Testis (tissue), 3 donors: Measurements from ENCODE around the gene RIIAD1. TPM values are rescaled to one million over a fixed set of nuclear protein-coding genes. Genes with fewer than 3 reads are reported as not detected.

Experiments
- DNase-seq: peaks from one replicate; pipeline ENCODE4 v3.0.0-alpha.2; 2019
- H3K27ac ChIP-seq, 2 donors: fragments of 200-600 bp; sonication (generic); one replicate each; pipeline ENCODE4 v1.5.1; 2019
- H3K27me3 ChIP-seq: fragments of 200-600 bp; sonication (generic); one replicate; pipeline ENCODE4 v1.5.1; 2019
- H3K36me3 ChIP-seq: fragments of 200-600 bp; sonication (generic); one replicate; pipeline ENCODE4 v1.5.1; 2017; ENCODE audit warnings: low read depth; ENCODE audit errors: missing control alignments
- H3K4me1 ChIP-seq: fragments of 200-600 bp; sonication (generic); one replicate; pipeline ENCODE4 v1.5.1; 2019
- H3K4me3 ChIP-seq, 2 donors: fragments of 200-600 bp; sonication (generic); one replicate each; pipeline ENCODE4 v1.5.1; 2017 to 2019
- H3K9me3 ChIP-seq: fragments of 200-600 bp; sonication (generic); one replicate; pipeline ENCODE4 v1.5.1; 2017
- POLR2A ChIP-seq: fragments of 450-650 bp; IDR thresholded peaks from one replicate; pipeline ENCODE4 v1.6.1; 2017; ENCODE audit warnings: antibody characterized with exemption, mild to moderate bottlenecking, moderate library complexity
- WGBS, 2 donors: methylation state at CpG; one replicate each; pipeline ENCODE4 v1.1.5; 2018; 5-methylcytosine and 5-hydroxymethylcytosine counted together
- intact Hi-C: fragments of 100-400 bp; cut with DNase I; formaldehyde crosslinking; loops from one replicate; pipeline ENCODE4 v1.15.1; 2023; ENCODE audit warnings: low total_unique reads
- polyA plus RNA-seq: library from polyadenylated mRNA; stranded (reverse); fragments of 350-450 nt; fragmentation: Illumina TruSeq; extraction: RNeasy Lipid Tissue Mini Kit (QIAGEN cat#74804); gene quantifications from one replicate; pipeline ENCODE4 v1.2.3, GENCODE V29; 2014; ENCODE audit warnings: low read depth, low replicate concordance; ENCODE audit not compliant: insufficient read depth
- small RNA-seq, 2 donors: library from RNA; depleted of rRNA; stranded (forward); fragments of <200 nt; gene quantifications; one replicate each; pipeline ENCODE3, GENCODE V24; 2016
- total RNA-seq, 2 donors: library from RNA; depleted of rRNA; stranded (reverse); fragments of >200 nt; gene quantifications; one replicate each; pipeline ENCODE4 v1.2.3, GENCODE V29; 2016
- TF ChIP-seq, protein P1 (sequence below), 3 experiments: fragments of 450-650 bp in 2 of 3; fragments of 200-600 bp in 1 of 3; sonication (generic) in 1 of 3; IDR thresholded peaks; one replicate each; pipeline ENCODE4 v1.5.1; 2016 to 2019; ENCODE audit warnings: antibody characterized with exemption in 3 of 3, mild to moderate bottlenecking in 2 of 3, moderate library complexity in 1 of 3

Gene RIIAD1
- total and polyA plus RNA-seq, 3 donors from 2014 or later, result 6.4 to 30.2 (median 20.5) TPM

DNA sequence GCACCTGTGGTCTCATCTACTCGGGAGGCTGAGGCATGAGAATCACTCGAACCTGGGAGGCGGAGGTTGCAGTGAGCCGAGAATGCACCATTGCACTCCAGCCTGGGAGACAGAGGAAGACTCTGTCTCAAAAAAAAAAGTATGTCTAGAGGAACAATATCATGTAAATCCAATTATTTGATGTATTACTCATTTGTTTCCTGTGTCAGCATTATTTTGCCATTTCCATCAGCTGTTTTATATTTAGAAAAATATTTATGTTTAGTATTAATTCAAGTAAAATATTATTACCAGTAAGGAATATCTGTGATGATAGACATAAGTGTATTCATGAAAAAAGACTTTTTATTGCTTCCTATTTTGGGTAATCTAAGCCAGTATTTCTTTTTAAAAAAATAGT lies 56.0 kb downstream of the RIIAD1 start:
- TF ChIP-seq POLR2A, result no peak
- TF ChIP-seq, protein P1, sequence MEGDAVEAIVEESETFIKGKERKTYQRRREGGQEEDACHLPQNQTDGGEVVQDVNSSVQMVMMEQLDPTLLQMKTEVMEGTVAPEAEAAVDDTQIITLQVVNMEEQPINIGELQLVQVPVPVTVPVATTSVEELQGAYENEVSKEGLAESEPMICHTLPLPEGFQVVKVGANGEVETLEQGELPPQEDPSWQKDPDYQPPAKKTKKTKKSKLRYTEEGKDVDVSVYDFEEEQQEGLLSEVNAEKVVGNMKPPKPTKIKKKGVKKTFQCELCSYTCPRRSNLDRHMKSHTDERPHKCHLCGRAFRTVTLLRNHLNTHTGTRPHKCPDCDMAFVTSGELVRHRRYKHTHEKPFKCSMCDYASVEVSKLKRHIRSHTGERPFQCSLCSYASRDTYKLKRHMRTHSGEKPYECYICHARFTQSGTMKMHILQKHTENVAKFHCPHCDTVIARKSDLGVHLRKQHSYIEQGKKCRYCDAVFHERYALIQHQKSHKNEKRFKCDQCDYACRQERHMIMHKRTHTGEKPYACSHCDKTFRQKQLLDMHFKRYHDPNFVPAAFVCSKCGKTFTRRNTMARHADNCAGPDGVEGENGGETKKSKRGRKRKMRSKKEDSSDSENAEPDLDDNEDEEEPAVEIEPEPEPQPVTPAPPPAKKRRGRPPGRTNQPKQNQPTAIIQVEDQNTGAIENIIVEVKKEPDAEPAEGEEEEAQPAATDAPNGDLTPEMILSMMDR (IDR thresholded peaks at IDR 0.05), result no peak
- H3K4me3 ChIP-seq, result no peak overlapping the region
- intact Hi-C loops, result no loop called here
- H3K9me3 ChIP-seq, result no peaks in the 10 kb centered on the region
- 96% methylated on average over 4 of the region's 4 CpGs for WGBS, 2 donors
- no peaks in the 10 kb centered on the region for H3K4me1 ChIP-seq
- DNase-seq, result no peak
- no peaks in the 10 kb centered on the region for H3K27me3 ChIP-seq
- H3K27ac ChIP-seq, result no peak overlapping the region
- no peaks in the 10 kb centered on the region for H3K36me3 ChIP-seq

Small RNAs within 50 kb of the gene (small RNA-seq; reads per million reads assigned to genes)
- 0 reads per million in 2 donors for gene RNU6-662P

Other genes starting within 250 kb of the RIIAD1 start
- 10 to 100 TPM; 25.7 to 31.6 TPM for gene CGN, start 210.1 kb upstream of the RIIAD1 start, total RNA-seq
- 25.9 TPM for gene CGN, start 210.1 kb upstream of the RIIAD1 start, polyA plus RNA-seq
- 10 to 100 TPM; 16.5 to 19.3 TPM for gene TUFT1, start 181.2 kb upstream of the RIIAD1 start, total RNA-seq
- gene TUFT1, start 181.2 kb upstream of the RIIAD1 start, polyA plus RNA-seq, result 9.7 TPM
- gene SNX27, start 109.5 kb upstream of the RIIAD1 start, total RNA-seq, result 10 to 100 TPM; 42.8 to 44.4 TPM
- 24.7 TPM for gene SNX27, start 109.5 kb upstream of the RIIAD1 start, polyA plus RNA-seq
- 1 to 10 TPM; 3.2 to 4.6 TPM for gene CELF3, start 4.7 kb upstream of the RIIAD1 start, total RNA-seq
- gene CELF3, start 4.7 kb upstream of the RIIAD1 start, polyA plus RNA-seq, result 2.6 TPM
- 10 to 100 TPM; 53.5 to 70.6 TPM for gene MRPL9, start 42.0 kb downstream of the RIIAD1 start, total RNA-seq
- gene MRPL9, start 42.0 kb downstream of the RIIAD1 start, polyA plus RNA-seq, result 75.0 TPM
- 10 to 100 TPM; 26.3 to 31.5 TPM for gene TDRKH, start 69.0 kb downstream of the RIIAD1 start, total RNA-seq
- gene TDRKH, start 69.0 kb downstream of the RIIAD1 start, polyA plus RNA-seq, result 50.9 TPM
- 1 to 10 TPM; 3.1 to 3.5 TPM for gene LINGO4, start 83.9 kb downstream of the RIIAD1 start, total RNA-seq
- 1.4 TPM for gene LINGO4, start 83.9 kb downstream of the RIIAD1 start, polyA plus RNA-seq
- 10 to 100 TPM; 55.4 to 70.4 TPM for gene RORC, start 110.3 kb downstream of the RIIAD1 start, total RNA-seq
- gene RORC, start 110.3 kb downstream of the RIIAD1 start, polyA plus RNA-seq, result 30.9 TPM
- gene C2CD4D, start 118.3 kb downstream of the RIIAD1 start, total RNA-seq, result 1 to 10 TPM; 1.4 to 2.0 TPM
- 0.29 TPM for gene C2CD4D, start 118.3 kb downstream of the RIIAD1 start, polyA plus RNA-seq
- gene THEM5, start 132.2 kb downstream of the RIIAD1 start, total RNA-seq, result not detected
- 0.57 TPM for gene THEM5, start 132.2 kb downstream of the RIIAD1 start, polyA plus RNA-seq
- 10 to 100 TPM; 35.0 to 42.0 TPM for gene THEM4, start 188.0 kb downstream of the RIIAD1 start, total RNA-seq
- 33.5 TPM for gene THEM4, start 188.0 kb downstream of the RIIAD1 start, polyA plus RNA-seq